OCI-LY1 (cell line): ENCODE measurements around the gene SLX4IP.

Experiments
- EZH2 ChIP-seq: fragments of 200-600 bp; sonication (generic), shearing (Covaris generic); IDR thresholded peaks from 2 replicates; pipeline ENCODE4 v1.8.0; 2017; ENCODE audit warnings: borderline replicate concordance, mixed run types, mild to moderate bottlenecking, antibody characterized with exemption, low read length, moderate library complexity, mixed read lengths
- TF ChIP-seq, protein P1 (sequence below): fragments of 200-600 bp; sonication (generic), shearing (Covaris generic); IDR thresholded peaks from 2 replicates; pipeline ENCODE4 v1.5.1; 2017; ENCODE audit warnings: mild to moderate bottlenecking, antibody characterized with exemption, low read length, moderate library complexity, mixed read lengths

DNA sequence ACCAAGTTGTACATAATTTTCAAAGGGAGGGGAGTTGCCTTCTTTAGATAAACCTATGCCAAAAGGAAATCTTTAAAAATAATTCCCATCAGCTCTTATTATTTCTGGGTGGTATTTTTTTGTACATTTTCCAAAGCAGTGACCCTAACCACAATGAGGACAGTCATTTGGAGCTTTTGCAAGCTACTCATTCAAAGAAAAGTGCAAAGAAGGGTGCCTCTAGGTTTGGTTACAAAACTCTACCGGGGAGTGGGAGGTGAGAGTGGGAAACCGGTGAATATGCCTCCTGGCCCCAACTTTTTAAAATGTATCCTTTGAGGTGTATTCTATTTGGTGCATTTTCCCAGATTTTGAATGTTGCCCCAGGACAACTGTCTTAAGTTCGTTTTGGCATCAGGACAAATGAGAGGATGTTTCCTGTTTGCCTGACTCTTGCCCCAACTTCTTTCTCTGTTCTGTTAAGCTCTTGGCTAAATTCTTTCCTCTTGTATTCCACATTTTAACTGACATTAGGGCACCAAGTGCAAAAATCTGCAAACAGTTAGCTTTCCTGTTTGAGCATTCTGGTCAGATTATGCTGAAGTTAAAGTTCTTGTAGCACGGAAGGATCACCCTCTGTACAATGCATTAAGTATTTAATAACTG is 78.9 kb downstream of the SLX4IP start:
- TF ChIP-seq, protein P1, sequence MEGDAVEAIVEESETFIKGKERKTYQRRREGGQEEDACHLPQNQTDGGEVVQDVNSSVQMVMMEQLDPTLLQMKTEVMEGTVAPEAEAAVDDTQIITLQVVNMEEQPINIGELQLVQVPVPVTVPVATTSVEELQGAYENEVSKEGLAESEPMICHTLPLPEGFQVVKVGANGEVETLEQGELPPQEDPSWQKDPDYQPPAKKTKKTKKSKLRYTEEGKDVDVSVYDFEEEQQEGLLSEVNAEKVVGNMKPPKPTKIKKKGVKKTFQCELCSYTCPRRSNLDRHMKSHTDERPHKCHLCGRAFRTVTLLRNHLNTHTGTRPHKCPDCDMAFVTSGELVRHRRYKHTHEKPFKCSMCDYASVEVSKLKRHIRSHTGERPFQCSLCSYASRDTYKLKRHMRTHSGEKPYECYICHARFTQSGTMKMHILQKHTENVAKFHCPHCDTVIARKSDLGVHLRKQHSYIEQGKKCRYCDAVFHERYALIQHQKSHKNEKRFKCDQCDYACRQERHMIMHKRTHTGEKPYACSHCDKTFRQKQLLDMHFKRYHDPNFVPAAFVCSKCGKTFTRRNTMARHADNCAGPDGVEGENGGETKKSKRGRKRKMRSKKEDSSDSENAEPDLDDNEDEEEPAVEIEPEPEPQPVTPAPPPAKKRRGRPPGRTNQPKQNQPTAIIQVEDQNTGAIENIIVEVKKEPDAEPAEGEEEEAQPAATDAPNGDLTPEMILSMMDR: no peak
- no peak for TF ChIP-seq EZH2
